Stomach (tissue), 4 donors: ENCODE data around the gene WDR27.

Experiments
- EP300 ChIP-seq: sonication (generic); formaldehyde crosslinking; IDR thresholded peaks from one replicate; pipeline ENCODE4 v1.6.1; 2017; ENCODE audit warnings: antibody characterized with exemption
- POLR2A ChIP-seq, 4 donors: fragments of 450-650 bp; IDR thresholded peaks; one replicate each; pipeline ENCODE4 v1.6.1; 2016; ENCODE audit warnings: antibody characterized with exemption in 4 of 4, control low read depth in 2 of 4, mild to moderate bottlenecking in 1 of 4, moderate library complexity in 1 of 4
- TF ChIP-seq, protein P1 (sequence below), 7 experiments: fragments of 450-650 bp in 4 of 7; fragments of 200-600 bp in 3 of 7; sonication (generic) in 3 of 7; IDR thresholded peaks; one replicate each; pipeline ENCODE4 v1.5.1; 2016 to 2019; ENCODE audit warnings: antibody characterized with exemption in 7 of 7, control low read depth in 2 of 7, mild to moderate bottlenecking in 1 of 7

DNA sequence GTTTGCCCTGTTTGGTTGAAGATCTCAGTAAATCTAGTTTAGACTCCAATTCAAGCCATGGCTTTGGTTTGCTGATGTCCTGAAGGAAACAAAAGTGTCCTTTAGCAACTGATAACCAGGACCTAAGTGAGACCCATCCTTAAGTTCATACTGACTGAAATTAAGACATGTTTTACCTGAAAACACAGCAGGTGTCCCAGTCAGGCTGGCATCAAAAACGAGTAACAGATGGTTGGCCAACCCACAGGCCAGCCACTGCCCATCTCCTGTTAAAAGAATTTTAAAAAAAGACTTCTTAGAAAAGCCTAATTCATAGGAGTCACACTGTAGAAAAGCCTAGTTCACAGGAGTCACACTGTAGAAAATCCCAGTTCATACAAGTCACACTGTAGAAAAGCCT is 58.3 kb downstream of the WDR27 start:
- TF ChIP-seq POLR2A (IDR thresholded peaks at IDR 0.05), result no peak
- TF ChIP-seq, protein P1, sequence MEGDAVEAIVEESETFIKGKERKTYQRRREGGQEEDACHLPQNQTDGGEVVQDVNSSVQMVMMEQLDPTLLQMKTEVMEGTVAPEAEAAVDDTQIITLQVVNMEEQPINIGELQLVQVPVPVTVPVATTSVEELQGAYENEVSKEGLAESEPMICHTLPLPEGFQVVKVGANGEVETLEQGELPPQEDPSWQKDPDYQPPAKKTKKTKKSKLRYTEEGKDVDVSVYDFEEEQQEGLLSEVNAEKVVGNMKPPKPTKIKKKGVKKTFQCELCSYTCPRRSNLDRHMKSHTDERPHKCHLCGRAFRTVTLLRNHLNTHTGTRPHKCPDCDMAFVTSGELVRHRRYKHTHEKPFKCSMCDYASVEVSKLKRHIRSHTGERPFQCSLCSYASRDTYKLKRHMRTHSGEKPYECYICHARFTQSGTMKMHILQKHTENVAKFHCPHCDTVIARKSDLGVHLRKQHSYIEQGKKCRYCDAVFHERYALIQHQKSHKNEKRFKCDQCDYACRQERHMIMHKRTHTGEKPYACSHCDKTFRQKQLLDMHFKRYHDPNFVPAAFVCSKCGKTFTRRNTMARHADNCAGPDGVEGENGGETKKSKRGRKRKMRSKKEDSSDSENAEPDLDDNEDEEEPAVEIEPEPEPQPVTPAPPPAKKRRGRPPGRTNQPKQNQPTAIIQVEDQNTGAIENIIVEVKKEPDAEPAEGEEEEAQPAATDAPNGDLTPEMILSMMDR (IDR thresholded peaks at IDR 0.05), result no peak
- TF ChIP-seq EP300, result no peak
